H7 (cell line): ENCODE data around the gene MC3R. TPM values are rescaled to one million over a fixed set of nuclear protein-coding genes. Genes with fewer than 3 reads are reported as not detected.
A peak's percentile ranks its signal among the peaks of the same experiment; 100 is the strongest.

Experiments
- DNase-seq: peaks from one replicate; pipeline ENCODE4 v3.0.0; 2012
- H3K27me3 ChIP-seq: 2 replicates; pipeline ENCODE4 v1.6.0; 2011; ENCODE audit warnings: mild to moderate bottlenecking, low read length; ENCODE audit not compliant: control insufficient read depth, insufficient read depth
- H3K36me3 ChIP-seq: replicated peaks from 2 replicates; pipeline ENCODE4 v1.5.1; 2011; ENCODE audit warnings: low read length; ENCODE audit not compliant: control insufficient read depth, insufficient read depth
- H3K4me3 ChIP-seq: 2 replicates; pipeline ENCODE4 v1.5.1; 2011; ENCODE audit warnings: low read depth, mild to moderate bottlenecking, control low read depth, low read length, moderate library complexity; ENCODE audit not compliant: insufficient read depth
- total RNA-seq: library from RNA; depleted of rRNA; stranded (reverse); fragments of >200 nt; shearing (Covaris generic); gene quantifications from 2 replicates; pipeline ENCODE4 v1.2.3, GENCODE V29; 2014

The MC3R gene
- total RNA-seq, 1 experiment from 2014 or later = not detected

- Histone ChIP-seq H3K36me3 (no peaks in the 10 kb centered on the region), H3K27me3 (no peaks in the 10 kb centered on the region), H3K4me3 (no peak overlapping the region)
- DNase-seq = no peak
These were observed 25.2 kb upstream of the MC3R start for GRCh38 chr20:56223352-56223751.

DNA sequence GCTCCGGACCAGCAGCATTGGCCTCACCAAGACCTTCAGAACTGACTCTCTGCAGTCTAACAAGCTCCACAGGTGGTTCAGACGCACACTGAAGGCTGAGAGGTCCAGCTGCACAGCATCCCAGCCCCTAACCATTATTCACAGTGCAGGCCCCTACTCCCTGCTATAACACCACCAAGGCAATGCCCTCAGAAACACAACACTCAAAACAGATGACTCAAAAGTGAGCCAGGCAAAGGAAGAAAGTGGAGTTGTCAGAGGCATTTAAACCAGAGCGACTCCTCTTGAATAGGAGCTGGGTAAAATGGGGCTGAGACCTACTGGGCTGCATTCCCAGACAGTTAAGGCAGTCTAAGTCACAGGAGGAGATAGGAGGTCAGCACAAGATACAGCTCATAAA, 20.5 kb upstream of the MC3R start:
- no peak overlapping the region for H3K4me3 ChIP-seq
- H3K36me3 ChIP-seq = no peaks in the 10 kb centered on the region
- H3K27me3 ChIP-seq = no peaks in the 10 kb centered on the region
- no peak for DNase-seq

DNA sequence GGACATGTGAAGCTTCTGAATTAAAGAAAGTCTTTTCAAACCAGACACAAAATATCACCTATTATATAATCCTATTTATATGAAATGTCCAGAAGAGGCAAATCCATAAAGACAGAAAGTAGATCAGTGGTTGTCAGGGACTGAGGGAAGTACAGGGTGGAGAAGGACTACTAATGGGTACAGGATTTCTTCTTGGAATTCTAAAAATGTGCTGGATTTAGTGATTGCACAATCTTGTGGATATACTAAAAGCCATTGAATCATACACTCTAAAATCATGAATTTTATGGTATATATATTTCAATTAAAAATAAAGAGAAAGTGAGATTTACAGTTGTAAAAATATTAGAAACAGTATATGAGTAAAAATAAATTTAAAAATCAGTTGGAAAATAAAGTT, 18.7 kb upstream of the MC3R start:
- no peak for DNase-seq
- Histone ChIP-seq H3K36me3 (no peaks in the 10 kb centered on the region), H3K4me3 (no peak overlapping the region), H3K27me3 (no peaks in the 10 kb centered on the region)

DNA sequence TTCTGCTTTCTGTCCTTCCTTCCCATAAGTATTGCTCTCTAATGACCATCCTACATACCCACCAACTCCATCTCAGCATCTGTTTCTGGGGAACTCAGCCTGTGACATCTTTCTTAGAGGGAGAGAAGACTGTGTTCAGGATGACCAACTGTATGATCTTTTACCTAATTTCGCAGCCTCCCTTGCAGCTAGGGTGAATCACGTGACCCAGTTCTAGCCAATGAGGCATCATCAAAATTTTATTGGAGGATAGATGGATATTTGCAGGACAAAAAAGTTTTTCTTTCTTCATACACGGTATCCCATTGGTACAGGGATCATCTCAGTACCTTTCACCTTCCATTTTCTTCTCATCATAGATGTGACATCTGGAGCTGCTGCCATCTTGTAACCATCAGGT, 14.4 kb upstream of the MC3R start:
- Histone ChIP-seq H3K4me3 (no peak overlapping the region), H3K36me3 (no peaks in the 10 kb centered on the region), H3K27me3 (no peaks in the 10 kb centered on the region)
- DNase-seq = no peak

DNA sequence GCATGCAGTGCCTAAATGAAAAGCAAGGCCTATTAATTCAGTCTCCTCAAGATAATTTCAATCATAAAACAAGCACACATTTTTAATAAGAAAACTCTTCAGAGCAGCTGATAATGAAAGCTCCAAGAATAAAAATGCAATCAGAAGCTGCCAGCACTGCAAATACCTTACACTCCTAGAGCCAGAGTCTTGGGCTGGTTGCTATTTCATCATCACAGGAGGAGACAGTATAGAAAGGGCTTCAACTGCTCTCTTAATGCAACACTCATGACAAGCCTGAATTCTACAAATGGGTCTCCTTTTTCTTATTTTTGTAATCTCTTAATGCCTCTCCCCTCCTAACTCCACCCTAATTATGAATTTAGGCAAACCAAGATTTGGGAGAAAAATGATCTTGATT, 11.2 kb upstream of the MC3R start:
- H3K36me3 ChIP-seq = no peaks in the 10 kb centered on the region
- no peaks in the 10 kb centered on the region for H3K27me3 ChIP-seq
- DNase-seq = no peak
- H3K4me3 ChIP-seq = no peak overlapping the region

DNA sequence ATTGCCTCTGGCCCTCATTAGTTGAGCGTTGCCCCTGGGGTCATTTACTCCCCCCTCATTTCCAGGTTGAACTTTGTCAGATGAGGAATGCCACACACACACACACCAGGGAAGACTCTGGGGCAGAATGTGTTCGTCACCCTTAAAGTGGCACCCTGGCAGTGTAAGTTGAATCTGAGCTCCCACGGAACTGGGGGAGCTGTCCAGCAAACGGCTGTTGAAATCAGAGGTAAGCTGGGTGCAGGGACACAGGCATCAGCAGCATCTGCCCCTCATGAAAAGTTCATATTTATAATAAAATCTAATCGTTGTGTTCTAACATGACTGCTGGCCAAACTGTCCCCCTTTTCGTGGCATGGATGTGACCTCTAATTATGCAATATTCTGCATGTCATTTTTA, 4.3 kb upstream of the MC3R start:
- H3K27me3 ChIP-seq = peaks cover 2% of the 10 kb centered on the region; the same call in 1 of the 2 replicates
- H3K36me3 ChIP-seq = no peaks in the 10 kb centered on the region
- no peak overlapping the region for H3K4me3 ChIP-seq
- DNase-seq = no peak

DNA sequence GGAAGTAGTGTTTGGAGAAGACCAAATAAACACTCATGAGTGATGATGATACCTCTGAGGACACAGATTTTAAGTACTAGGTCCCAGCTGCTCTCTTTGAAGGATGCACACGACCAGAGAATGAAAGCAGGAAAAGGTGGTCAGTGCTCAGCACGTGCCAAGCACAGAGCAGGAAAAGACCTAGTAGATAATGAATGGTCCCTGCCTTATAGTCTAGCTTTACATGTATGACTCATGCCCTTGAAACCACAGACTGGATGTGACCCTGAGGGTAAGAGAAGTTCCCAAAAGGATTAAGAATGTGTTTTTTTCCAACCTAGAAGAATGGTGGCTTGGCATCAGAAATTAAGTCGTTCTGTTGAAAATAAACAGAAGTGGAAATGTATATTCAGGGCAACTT, 2.8 kb upstream of the MC3R start:
- Histone ChIP-seq H3K4me3 (no peak overlapping the region), H3K27me3 (peaks cover 2% of the 10 kb centered on the region; the same call in 1 of the 2 replicates), H3K36me3 (no peaks in the 10 kb centered on the region)
- no peak for DNase-seq

- Histone ChIP-seq H3K4me3 (no peak overlapping the region), H3K27me3 (peaks cover 2% of the 10 kb centered on the region; the same call in 1 of the 2 replicates), H3K36me3 (no peaks in the 10 kb centered on the region)
- DNase-seq = peak; percentile 6
These were observed 868 bp downstream of the MC3R start for GRCh38 chr20:56249244-56249955.

GRCh38 chr20:56249956-56250355, 1.4 kb downstream of the MC3R start:
- no peak for DNase-seq
- no peak overlapping the region for H3K4me3 ChIP-seq
- peaks cover 2% of the 10 kb centered on the region; the same call in 1 of the 2 replicates for H3K27me3 ChIP-seq
- no peaks in the 10 kb centered on the region for H3K36me3 ChIP-seq

DNA sequence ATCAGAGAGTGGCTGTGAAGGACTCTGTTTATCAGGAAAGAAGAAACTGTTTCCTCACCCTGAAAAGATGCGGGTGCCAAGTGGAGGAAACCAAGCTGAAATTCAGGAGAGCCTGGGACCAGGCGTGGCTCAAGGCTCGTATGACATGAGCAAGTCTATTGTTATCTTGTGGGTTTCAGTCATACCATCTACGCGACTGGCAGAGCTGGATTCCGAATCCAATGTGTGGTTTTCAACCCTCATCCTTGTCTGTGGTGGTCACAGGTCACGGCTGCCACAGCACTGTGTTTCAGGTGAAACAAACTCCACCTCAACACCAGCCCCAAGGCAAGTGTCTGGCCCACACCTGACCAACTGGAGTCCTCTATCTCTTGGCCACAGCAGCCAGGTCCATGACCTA, 9.1 kb downstream of the MC3R start:
- DNase-seq = no peak
- no peaks in the 10 kb centered on the region for H3K36me3 ChIP-seq
- no peaks in the 10 kb centered on the region for H3K27me3 ChIP-seq

DNA sequence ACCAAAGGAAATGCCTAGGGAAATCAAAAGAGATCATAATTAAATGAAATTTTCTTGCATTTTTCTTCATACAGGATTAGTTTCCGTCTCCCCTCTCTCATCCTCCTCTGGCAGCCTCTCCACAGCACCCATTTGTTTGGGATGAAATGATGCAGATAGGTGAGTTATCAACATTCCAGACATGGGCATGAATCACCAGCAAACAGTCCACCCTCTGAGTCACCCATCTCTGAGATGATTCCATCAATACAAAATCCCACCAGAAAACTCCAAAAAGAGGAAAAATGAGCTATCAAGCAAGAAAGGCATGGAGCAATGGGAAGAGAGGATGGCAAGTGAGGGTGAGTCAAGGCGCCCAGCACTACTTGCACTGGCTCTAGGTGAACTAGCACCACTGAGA, 11.4 kb downstream of the MC3R start:
- H3K27me3 ChIP-seq = no peaks in the 10 kb centered on the region
- H3K36me3 ChIP-seq = no peaks in the 10 kb centered on the region
- DNase-seq = no peak
- no peak overlapping the region for H3K4me3 ChIP-seq

More for the DNA sequence above, 9.1 kb downstream of the MC3R start:
- H3K4me3 ChIP-seq = no peak overlapping the region

GRCh38 chr20:56268536-56268935, 20.0 kb downstream of the MC3R start:
- H3K27me3 ChIP-seq = no peaks in the 10 kb centered on the region
- H3K4me3 ChIP-seq = no peak overlapping the region
- no peaks in the 10 kb centered on the region for H3K36me3 ChIP-seq
- DNase-seq = no peak

GRCh38 chr20:56271974-56272373, 23.4 kb downstream of the MC3R start:
- no peak for DNase-seq
- H3K36me3 ChIP-seq = no peaks in the 10 kb centered on the region
- H3K4me3 ChIP-seq = no peak overlapping the region
- no peaks in the 10 kb centered on the region for H3K27me3 ChIP-seq

DNA sequence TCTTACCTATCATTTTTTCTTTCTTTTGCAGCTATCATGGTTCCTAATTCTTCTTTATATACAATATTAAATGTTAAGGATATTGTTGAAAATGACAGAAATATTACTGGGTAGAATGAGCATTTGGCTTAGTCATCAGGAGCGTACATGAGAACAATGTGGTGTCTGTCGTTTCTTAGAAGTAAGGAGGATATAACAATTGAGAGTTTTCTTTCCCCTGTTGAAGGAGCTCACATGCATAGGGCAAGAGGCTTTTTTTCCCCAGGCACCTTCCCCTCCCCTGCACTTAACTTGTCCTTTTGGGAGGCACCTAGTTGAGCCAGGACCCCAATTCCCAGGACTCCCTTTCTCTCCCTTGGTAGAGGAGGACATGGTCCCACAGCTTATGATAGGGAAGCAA, 25.0 kb downstream of the MC3R start:
- no peak overlapping the region for H3K4me3 ChIP-seq
- no peak for DNase-seq
- H3K27me3 ChIP-seq = no peaks in the 10 kb centered on the region
- H3K36me3 ChIP-seq = no peaks in the 10 kb centered on the region

GRCh38 chr20:56274156-56274555, 25.6 kb downstream of the MC3R start:
- H3K4me3 ChIP-seq = no peak overlapping the region
- DNase-seq = no peak
- H3K27me3 ChIP-seq = no peaks in the 10 kb centered on the region

DNA sequence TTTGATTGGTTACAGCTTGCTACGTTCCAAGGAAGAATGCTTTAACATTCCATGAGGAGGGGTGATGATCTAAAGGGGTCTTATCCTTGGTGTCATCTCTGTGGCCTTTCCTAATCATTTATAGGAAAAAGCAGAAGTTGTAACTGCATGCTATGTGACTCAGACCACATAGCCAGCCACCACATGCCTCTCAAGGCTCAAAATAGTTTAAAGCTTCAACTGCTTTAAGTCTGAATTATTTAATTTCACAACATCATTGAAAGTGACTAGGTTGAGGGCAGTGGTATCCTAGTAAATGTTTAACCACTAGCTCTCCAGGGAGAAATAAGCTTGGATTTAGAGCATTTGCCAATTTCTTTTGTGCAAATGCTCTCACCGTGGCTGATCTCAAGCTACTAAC, 29.7 kb downstream of the MC3R start:
- no peak for DNase-seq
- Histone ChIP-seq H3K4me3 (no peak overlapping the region), H3K36me3 (no peaks in the 10 kb centered on the region), H3K27me3 (no peaks in the 10 kb centered on the region)

More at GRCh38 chr20:56274156-56274555, 25.6 kb downstream of the MC3R start:
- no peaks in the 10 kb centered on the region for H3K36me3 ChIP-seq
